HG03045 (cell line): ENCODE data around the gene ZNF791.
"Not testable (repeated sequence)": the region's sequence is repeated elsewhere in the genome, so short reads cannot be mapped to it uniquely, and the experiment has no call there.

ENCODE experiments used
- ATAC-seq: cut with Tn5 transposase; IDR thresholded peaks from one replicate; pipeline ENCODE4 v1.9.1; 2021; ENCODE audit warnings: mild to moderate bottlenecking, moderate library complexity; ENCODE audit not compliant: unreplicated experiment

The ZNF791 gene

GRCh38 chr19:12610540-12611360 is at the start of gene ZNF791, which contains the start of gene ZNF490:
TSS of gene ZNF791 (plus strand) at chr19:12610920. CDS start at chr19:12611080, 160 bp downstream.
TSS of gene ZNF490 (minus strand) at chr19:12610813. CDS start at chr19:12610680, 133 bp downstream.
- peak; percentile 76 for ATAC-seq

- ATAC-seq, result no peak
Observed at GRCh38 chr19:12564016-12564664, 46.6 kb upstream of the ZNF791 start.

- ATAC-seq, result not testable (repeated sequence)
Observed at GRCh38 chr19:12566380-12566779, 44.3 kb upstream of the ZNF791 start.

- no peak for ATAC-seq
Observed at GRCh38 chr19:12567951-12568350, 42.8 kb upstream of the ZNF791 start.

- no peak for ATAC-seq
Observed at GRCh38 chr19:12574036-12574435, 36.7 kb upstream of the ZNF791 start.

GRCh38 chr19:12578641-12579040 is 32.1 kb upstream of the ZNF791 start:
- ATAC-seq, result no peak

GRCh38 chr19:12580180-12580694 is 30.5 kb upstream of the ZNF791 start:
- ATAC-seq, result no peak

- no peak for ATAC-seq
Observed at GRCh38 chr19:12581100-12581499, 29.6 kb upstream of the ZNF791 start.

GRCh38 chr19:12596485-12596884 is 14.2 kb upstream of the ZNF791 start:
- ATAC-seq, result no peak

GRCh38 chr19:12596927-12597548 is 13.7 kb upstream of the ZNF791 start:
- ATAC-seq, result no peak

GRCh38 chr19:12597594-12597993 is 13.1 kb upstream of the ZNF791 start:
- no peak for ATAC-seq

GRCh38 chr19:12603714-12604113 is 7.0 kb upstream of the ZNF791 start:
- no peak for ATAC-seq

GRCh38 chr19:12606796-12607195 is 3.9 kb upstream of the ZNF791 start:
- no peak for ATAC-seq

GRCh38 chr19:12607631-12608030 is 3.1 kb upstream of the ZNF791 start:
- ATAC-seq, result no peak

GRCh38 chr19:12611361-12611699 is 610 bp downstream of the ZNF791 start:
- ATAC-seq, result no peak

GRCh38 chr19:12617646-12618045 is 6.9 kb downstream of the ZNF791 start:
- no peak for ATAC-seq

GRCh38 chr19:12621253-12622024 is 10.7 kb downstream of the ZNF791 start:
- ATAC-seq, result not testable (repeated sequence)

GRCh38 chr19:12623361-12624031 is 12.8 kb downstream of the ZNF791 start:
- no peak for ATAC-seq

GRCh38 chr19:12626958-12627357 is 16.2 kb downstream of the ZNF791 start:
- ATAC-seq, result no peak
